ENCODE data around the gene PDS5B.
A peak's percentile ranks its signal among the peaks of the same experiment; 100 is the strongest.
"Not testable (repeated sequence)": the region's sequence is repeated elsewhere in the genome, so short reads cannot be mapped to it uniquely, and the experiment has no call there.

Gene PDS5B

DNA sequence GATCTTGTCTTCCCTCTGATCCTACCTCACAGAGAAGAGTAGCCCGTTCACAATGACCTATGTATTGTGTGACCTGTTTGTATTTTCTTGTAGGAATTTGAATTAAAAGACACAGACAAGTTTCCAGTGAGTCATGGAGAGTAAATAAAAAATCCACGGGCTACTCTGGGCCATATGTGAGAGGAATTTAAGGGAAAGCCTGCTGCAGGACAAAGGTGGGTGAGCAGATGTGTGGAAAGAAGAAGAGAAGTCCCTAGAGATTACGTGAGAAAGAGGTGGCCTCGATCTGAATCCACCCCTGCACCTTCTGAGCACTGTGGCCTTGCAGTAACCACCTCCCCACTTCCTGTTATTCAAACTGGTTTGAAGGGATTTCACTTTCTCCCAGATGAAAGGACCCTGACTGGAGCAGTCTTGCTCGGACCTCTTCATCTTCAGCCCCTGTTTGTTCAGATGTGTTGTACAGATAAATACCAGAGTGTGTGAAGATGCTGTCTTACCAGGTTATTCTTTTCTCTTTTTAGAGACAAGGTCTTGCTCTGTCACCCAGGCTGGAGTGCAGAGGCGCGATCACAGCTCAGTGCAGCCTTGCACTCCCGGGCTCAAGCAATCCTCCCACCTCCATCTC is 205.4 kb downstream of the PDS5B start:
- no peak for DNase-seq (ENCODE audit: low read depth in 2 of 2)

DNA sequence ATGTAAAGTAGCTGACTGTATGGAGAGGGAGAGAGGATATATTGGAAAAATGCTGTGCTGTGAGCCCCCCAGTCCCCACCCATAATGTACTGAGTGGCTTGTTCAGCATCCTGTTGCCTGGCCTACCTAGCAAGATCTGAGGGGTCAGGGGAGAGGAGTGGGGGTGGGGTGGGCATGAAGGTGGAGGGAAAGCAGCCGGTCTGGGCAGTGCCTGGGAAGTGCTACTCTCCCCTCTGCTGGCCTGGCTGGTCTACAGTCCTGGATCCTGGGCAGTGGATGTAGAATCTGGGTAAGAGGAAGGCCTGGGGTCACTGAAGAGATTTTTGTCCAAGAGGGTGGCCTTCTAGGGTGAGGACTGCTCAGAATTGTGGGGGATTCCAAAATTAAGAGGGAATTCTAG is 210.5 kb downstream of the PDS5B start:
- no peak for DNase-seq (ENCODE audit: low read depth in 2 of 2)

DNA sequence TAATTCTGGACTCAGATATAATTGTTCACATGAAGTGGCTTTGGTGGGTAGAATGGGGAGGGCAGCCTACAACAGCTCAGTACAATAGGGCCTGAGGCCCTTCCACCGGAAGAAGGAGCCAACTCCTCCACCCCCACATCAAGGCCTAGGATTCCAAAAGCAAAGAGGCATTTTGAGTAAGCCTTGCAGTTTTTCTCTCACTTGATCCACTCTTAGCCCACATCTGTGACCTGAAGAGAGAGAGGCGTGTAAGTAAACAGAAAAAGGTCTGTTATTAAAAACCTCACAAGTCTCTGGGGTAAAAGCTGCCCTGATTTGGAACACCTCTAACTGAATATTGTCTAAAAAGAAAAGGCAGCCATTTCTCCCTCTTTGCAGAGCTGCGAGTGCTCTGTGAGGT is 215.9 kb downstream of the PDS5B start:
- DNase-seq (ENCODE audit: low read depth in 2 of 2): no peak

DNA sequence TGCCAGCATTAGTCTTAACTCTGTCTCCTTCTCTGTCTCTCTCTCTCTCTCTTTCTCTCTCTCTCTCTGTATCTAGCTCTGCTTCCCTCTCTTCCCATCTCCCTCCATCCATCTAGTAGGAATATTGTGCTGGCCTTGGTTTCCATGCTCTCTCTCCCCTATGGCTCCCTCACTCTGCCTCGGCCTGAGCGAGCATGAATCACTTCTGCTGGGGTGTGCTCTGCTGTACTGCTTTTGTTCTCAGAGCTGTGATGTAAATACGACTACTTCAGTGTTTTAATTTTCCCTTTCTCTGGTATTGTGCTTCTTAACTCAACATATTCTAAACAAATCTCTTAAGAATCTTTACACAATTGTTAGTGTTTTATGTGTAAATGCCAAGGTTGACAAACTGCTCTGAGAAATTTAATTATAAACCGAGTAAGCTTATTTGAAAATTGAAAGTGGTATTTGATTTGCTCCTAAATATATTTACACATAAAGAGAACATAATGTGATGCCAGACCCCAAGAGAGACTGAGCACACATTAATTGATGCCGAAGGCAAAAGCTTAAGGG is 218.5 kb downstream of the PDS5B start:
- DNase-seq (ENCODE audit: low read depth in 2 of 2): no peak

DNA sequence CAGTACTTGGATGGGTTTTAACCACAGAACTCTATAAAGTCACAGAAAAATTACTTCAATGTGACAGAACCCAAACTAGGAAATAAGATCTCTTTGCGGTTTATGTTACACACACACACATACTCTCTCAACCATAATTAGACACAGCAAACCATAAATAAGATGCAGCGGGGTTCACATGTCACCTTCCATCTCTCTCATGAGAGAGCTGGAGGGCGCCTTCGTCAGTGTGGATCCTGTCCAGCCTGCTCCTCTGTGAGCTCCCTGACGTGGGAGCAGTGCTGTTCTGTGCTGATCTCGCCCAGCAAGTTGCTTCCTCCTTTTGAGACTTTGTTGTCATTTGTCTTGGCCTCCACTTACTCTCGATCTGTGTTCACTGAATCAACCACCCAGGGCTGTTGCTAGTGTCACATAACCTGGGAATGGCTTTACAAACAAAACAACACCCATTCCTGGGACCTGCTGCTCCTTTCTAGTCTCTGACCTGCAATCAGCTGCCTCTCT is 225.1 kb downstream of the PDS5B start:
- DNase-seq (ENCODE audit: low read depth in 2 of 2): peak; percentile 48 to 57

DNA sequence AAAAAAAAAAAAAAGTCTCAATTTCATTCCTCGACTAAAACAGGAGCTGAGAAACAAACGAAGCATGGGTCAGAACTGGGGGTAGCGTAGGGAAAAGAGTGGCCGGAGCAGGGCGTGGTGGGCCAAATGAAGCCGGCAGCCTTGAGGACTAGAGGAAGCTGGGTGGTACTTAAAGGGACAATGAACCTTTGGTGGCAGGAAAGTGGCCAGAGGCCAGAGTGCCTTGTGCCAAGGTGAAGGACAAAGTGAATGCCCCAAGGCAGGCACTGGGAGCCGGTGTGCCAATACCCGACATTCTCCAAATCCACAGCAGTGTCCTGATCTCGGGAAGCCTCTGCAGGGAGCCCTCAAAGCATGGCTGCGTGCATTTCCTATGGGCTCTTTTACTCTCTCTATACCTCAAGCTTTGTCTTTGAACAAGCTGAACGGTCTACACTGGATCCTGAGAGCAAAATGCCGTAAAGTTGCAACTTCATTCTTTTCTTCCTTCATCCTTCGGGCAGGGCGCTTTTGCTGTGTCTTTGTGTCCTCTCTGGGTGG is 235.0 kb downstream of the PDS5B start:
- no peak for DNase-seq (ENCODE audit: low read depth in 2 of 2)

DNA sequence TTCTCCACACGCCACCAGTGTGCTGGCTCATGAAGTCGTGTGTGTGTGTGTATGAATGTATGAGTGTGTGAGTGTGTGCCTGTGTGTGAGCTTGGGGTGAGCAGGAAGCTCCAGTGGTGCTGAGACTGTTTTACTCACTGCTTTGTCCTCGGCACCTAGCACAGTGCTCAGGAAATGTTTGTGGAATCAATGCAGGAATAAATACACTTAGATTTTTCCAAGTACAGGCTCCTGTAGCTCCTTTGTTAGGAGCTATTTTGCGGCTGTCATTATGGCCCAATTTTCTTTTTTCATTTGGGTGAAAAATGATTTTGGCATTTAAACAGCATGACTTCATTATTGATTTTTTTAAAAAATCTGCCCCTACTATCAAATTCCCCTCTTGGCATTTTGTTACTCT is 236.5 kb downstream of the PDS5B start:
- no peak for DNase-seq (ENCODE audit: low read depth in 2 of 2)

DNA sequence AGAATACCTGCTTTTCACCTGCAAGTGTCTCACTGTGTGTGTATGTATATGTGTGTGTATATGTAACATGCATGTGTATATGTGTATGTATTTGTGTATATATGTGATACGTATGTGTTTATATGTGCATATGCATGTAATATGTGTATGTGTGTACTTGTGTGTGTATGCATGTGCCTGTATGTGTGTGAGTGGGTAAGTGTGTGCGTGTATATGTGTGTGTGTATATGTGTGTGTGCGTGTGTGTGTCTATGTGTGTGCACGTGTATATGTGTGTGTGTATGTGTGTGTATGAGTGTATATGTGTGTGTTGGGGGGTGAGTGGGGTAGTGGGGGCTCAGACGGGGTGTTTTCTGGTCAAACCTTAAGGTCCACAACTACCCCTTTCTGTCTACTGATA is 237.3 kb downstream of the PDS5B start:
- no peak for DNase-seq (ENCODE audit: low read depth in 2 of 2)

DNA sequence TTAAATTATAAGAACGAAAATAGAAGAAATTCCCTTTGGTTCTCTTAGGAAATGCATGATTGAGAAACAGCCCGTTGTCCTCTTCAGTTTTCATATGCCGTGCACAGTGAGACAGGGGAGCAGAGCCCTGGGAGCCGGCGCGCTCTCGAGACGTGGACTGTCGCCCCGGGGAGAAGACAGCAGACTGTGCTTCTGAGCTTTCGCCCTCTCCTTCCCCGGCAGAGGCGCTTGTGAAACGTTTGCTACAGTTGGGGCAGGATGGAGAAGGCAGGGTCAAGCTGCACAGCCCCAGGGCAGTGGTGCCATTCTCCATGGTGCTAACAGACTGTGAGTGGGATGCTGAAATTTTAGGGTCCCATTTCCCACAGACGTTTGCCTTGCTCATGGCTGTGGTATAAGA is 237.8 kb downstream of the PDS5B start:
- DNase-seq (ENCODE audit: low read depth in 2 of 2): no peak

DNA sequence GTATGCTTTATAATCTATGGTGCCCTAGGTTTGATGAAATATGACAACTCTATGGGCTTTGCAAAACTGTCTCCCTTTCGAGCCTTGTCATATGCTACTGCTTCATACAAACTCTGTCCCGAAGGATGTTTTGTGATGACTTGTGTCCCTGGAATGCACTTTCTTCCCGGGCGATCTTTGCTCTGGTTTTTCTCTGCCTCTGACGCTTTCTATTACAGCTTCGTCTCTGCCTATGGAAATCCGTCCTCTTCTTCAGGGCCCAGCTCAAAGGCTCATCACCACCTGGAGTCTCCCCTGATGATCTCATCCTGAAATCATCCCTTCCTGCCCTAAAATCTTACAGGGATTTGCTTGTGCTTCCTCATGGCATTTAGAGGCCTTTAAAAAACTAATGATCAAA is 238.4 kb downstream of the PDS5B start:
- DNase-seq (ENCODE audit: low read depth in 2 of 2): peak; percentile 71 to 74

DNA sequence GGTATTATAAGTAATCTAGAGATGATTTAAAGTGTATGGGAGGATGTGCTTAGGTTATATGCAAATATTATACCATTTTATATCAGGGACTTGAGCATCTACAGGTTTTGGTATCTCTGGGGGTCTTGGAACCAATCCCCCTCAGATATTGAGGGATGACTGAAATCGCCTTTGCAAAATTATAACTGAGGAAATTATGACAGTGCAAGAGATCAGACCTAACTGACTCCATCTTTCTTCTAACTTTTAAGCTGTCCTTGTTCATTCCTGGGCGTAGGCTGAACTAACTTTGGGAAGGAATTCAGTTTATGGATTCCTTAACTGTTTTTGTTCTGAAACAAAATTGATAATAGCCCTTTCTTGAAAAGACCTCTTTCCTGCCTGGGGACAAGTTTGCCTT is 239.2 kb downstream of the PDS5B start:
- no peak for DNase-seq (ENCODE audit: low read depth in 2 of 2)

DNA sequence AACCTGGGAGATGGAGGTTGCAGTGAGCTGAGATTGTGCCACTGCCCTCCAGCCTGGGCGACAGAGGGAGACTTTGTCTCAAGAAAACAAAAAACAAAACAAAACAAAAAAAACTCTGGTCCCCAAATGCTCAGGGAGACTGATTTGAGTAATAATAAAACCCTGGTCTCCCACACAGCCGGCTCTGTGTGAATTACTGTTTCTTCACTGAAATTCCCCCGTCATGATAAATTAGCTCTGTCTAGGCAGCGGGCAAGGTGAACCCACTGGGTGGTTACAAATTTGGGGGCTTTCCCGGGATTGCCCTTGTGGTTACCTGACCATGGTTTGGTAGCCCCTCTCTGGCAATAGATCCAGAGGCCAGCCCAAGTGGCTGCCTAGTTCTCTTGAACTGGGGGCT is 240.1 kb downstream of the PDS5B start:
- not testable (repeated sequence) for DNase-seq (ENCODE audit: low read depth in 2 of 2)
